ENCODE measurements around the gene CD2BP2. TPM values are rescaled to one million over a fixed set of nuclear protein-coding genes. Genes with fewer than 3 reads are reported as not detected.
A peak's percentile ranks its signal among the peaks of the same experiment; 100 is the strongest.

Gene CD2BP2
- total RNA-seq, 1 donor from 2014 or later, result 58.8 TPM

DNA sequence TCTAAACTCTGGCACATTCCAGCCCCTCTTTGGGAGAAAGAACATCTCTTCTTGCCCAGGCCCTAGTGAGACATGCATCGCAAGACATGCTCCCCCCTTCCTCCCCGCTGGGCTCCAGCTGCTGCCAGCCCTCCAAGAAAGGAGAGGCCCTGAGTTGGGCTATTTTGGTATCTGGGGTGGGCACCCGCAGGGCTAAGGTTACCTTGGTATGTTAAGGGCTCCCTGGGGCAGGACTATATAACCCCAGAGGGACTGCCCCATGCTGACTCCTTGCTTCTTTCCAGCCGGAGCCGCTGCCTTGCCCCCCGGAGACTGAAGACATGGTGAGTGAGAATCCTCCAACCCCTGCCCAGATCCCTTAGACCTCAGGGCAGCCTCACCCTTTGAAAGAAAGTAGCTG lies 19.4 kb upstream of the CD2BP2 start, which contains the start of gene MYL11:
Gene MYL11, plus strand, starts transcription at position 265 of the 400 bp plus-strand sequence. Its CDS starts 56 bp downstream, at position 321.
- Mint-ChIP-seq H3K4me1 (ENCODE audit: low read depth, unreplicated experiment) (peaks cover 12% of the 10 kb centered on the region), H3K36me3 (ENCODE audit: low read depth, unreplicated experiment) (no peaks in the 10 kb centered on the region)
- H3K4me2 ChIP-seq (ENCODE audit: low read length), result no peak within 1 kb of the TSS

DNA sequence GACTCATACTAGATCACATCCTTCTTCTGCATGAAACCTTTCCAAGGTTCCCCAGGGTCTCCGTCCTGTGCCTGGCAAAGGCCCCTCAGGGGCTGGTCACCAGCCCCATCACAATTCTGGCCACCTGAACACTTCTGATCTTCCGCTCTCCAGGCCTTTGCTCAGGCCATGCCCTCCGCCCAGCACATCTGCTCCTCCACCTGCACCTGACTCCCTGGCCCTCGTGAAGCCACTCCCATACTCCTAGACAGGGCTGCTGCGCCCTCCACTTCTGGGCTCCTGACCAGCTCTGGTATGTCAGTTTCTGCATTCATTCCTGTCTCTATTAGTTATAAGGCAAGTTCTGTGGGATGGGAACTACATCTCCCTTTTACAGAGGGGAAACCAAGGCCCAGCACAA lies 17.6 kb upstream of the CD2BP2 start:
- Histone ChIP-seq H3K4me1 (ENCODE audit: insufficient read depth, low read length) (peaks cover 22% of the 10 kb centered on the region), H4K20me1 (ENCODE audit: insufficient read depth, low read length) (peaks cover 19% of the 10 kb centered on the region), H3K27ac (ENCODE audit: low read depth, low read length) (no peak overlapping the region), H3K27me3 (ENCODE audit: insufficient read depth, low read length) (no peaks in the 10 kb centered on the region), H3K36me3 (ENCODE audit: insufficient read depth, low read length) (no peaks in the 10 kb centered on the region), H3K4me2 (ENCODE audit: low read length) (no peak overlapping the region), H3K4me3 (ENCODE audit: insufficient read depth, low read depth, low read length) (no peak overlapping the region), H2AFZ (ENCODE audit: low read depth, low read length) (no peak overlapping the region), H3K9me3 (ENCODE audit: insufficient read depth, low read depth, low read length) (no peaks in the 10 kb centered on the region), H3K79me2 (ENCODE audit: insufficient read depth, low read length) (peaks cover 23% of the 10 kb centered on the region), H3K9ac (ENCODE audit: low read length) (no peak overlapping the region)
- H3K9me3 Mint-ChIP-seq (ENCODE audit: unreplicated experiment), result no peaks in the 10 kb centered on the region
- peaks cover 1% of the 10 kb centered on the region for H3K36me3 Mint-ChIP-seq (ENCODE audit: low read depth, unreplicated experiment)
- H3K4me3 Mint-ChIP-seq (ENCODE audit: unreplicated experiment), result peak overlapping the region; percentile 55
- peaks cover 21% of the 10 kb centered on the region for H3K4me1 Mint-ChIP-seq (ENCODE audit: low read depth, unreplicated experiment)
- DNase-seq (ENCODE audit: low read depth), result no peak
- no peaks in the 10 kb centered on the region for H3K27me3 Mint-ChIP-seq (ENCODE audit: low read depth, unreplicated experiment)
- FAIRE-seq, result no peak
- TF ChIP-seq EZH2 (IDR thresholded peaks at IDR 0.05; ENCODE audit: insufficient read depth, low read length), result no peak
- TF ChIP-seq, protein P1, sequence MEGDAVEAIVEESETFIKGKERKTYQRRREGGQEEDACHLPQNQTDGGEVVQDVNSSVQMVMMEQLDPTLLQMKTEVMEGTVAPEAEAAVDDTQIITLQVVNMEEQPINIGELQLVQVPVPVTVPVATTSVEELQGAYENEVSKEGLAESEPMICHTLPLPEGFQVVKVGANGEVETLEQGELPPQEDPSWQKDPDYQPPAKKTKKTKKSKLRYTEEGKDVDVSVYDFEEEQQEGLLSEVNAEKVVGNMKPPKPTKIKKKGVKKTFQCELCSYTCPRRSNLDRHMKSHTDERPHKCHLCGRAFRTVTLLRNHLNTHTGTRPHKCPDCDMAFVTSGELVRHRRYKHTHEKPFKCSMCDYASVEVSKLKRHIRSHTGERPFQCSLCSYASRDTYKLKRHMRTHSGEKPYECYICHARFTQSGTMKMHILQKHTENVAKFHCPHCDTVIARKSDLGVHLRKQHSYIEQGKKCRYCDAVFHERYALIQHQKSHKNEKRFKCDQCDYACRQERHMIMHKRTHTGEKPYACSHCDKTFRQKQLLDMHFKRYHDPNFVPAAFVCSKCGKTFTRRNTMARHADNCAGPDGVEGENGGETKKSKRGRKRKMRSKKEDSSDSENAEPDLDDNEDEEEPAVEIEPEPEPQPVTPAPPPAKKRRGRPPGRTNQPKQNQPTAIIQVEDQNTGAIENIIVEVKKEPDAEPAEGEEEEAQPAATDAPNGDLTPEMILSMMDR (IDR thresholded peaks at IDR 0.05; ENCODE audit: insufficient read depth, low read depth, low read length), result no peak
- peak overlapping the region; percentile 9 for H3K27ac Mint-ChIP-seq (ENCODE audit: unreplicated experiment)

More for the DNA sequence above, 19.4 kb upstream of the CD2BP2 start, which contains the start of gene MYL11:
- Histone ChIP-seq H2AFZ (ENCODE audit: low read depth, low read length) (no peak within 1 kb of the TSS), H3K36me3 (ENCODE audit: insufficient read depth, low read length) (no peaks in the 10 kb centered on the region), H3K27ac (ENCODE audit: low read depth, low read length) (no peak within 1 kb of the TSS), H3K4me3 (ENCODE audit: insufficient read depth, low read depth, low read length) (no peak within 1 kb of the TSS), H3K9ac (ENCODE audit: low read length) (no peak within 1 kb of the TSS), H3K79me2 (ENCODE audit: insufficient read depth, low read length) (peaks cover 10% of the 10 kb centered on the region), H3K4me1 (ENCODE audit: insufficient read depth, low read length) (peaks cover 20% of the 10 kb centered on the region), H3K9me3 (ENCODE audit: insufficient read depth, low read depth, low read length) (no peaks in the 10 kb centered on the region), H3K27me3 (ENCODE audit: insufficient read depth, low read length) (no peaks in the 10 kb centered on the region), H4K20me1 (ENCODE audit: insufficient read depth, low read length) (peaks cover under 1% of the 10 kb centered on the region)
- Mint-ChIP-seq H3K9me3 (ENCODE audit: unreplicated experiment) (no peaks in the 10 kb centered on the region), H3K27me3 (ENCODE audit: low read depth, unreplicated experiment) (no peaks in the 10 kb centered on the region), H3K4me3 (ENCODE audit: unreplicated experiment) (no peak within 1 kb of the TSS), H3K27ac (ENCODE audit: unreplicated experiment) (peak within 1 kb of the TSS; percentile 58)
- DNase-seq (ENCODE audit: low read depth) (no peak), FAIRE-seq (no peak)
- TF ChIP-seq, protein P1 (IDR thresholded peaks at IDR 0.05; ENCODE audit: insufficient read depth, low read depth, low read length), result no peak
- TF ChIP-seq EZH2 (IDR thresholded peaks at IDR 0.05; ENCODE audit: insufficient read depth, low read length), result no peak

DNA sequence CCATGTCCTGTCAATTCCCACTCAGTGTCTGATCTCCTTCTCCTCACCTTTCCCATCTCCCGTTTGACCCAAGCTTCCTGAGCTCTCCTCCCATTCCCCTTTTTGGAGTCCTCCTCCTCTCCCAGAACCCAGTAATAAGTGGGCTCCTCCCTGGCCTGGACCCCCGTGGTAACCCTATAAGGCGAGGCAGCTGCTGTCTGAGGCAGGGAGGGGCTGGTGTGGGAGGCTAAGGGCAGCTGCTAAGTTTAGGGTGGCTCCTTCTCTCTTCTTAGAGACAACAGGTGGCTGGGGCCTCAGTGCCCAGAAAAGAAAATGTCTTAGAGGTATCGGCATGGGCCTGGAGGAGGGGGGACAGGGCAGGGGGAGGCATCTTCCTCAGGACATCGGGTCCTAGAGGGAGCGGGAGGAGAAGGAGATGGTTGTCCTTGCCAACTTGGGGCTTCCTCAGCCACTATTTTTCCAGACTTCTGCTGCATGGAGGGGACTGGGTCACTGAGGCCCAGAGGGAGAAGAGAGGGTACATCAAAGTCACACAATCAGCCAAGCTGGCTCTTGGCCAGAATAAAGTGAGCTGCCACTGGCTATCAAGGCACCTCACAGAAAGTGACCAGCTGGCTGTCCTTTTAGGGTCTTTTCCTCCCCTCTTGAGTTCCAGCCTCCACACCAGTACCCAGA lies 17.1 kb upstream of the CD2BP2 start:
- peak overlapping the region; percentile 94 for H3K27ac Mint-ChIP-seq (ENCODE audit: unreplicated experiment)
- H3K36me3 ChIP-seq (ENCODE audit: insufficient read depth, low read length), result peaks cover 3% of the 10 kb centered on the region
- FAIRE-seq, result no peak
- no peak overlapping the region for H3K4me3 ChIP-seq (ENCODE audit: insufficient read depth, low read depth, low read length)
- H3K4me3 Mint-ChIP-seq (ENCODE audit: unreplicated experiment), result peak overlapping the region; percentile 89
- no peaks in the 10 kb centered on the region for H3K9me3 ChIP-seq (ENCODE audit: insufficient read depth, low read depth, low read length)
- H3K27me3 ChIP-seq (ENCODE audit: insufficient read depth, low read length), result no peaks in the 10 kb centered on the region
- H3K4me2 ChIP-seq (ENCODE audit: low read length), result no peak overlapping the region
- peaks cover 28% of the 10 kb centered on the region for H3K79me2 ChIP-seq (ENCODE audit: insufficient read depth, low read length)
- H4K20me1 ChIP-seq (ENCODE audit: insufficient read depth, low read length), result peaks cover 24% of the 10 kb centered on the region
- peaks cover 22% of the 10 kb centered on the region for H3K4me1 ChIP-seq (ENCODE audit: insufficient read depth, low read length)
- H3K36me3 Mint-ChIP-seq (ENCODE audit: low read depth, unreplicated experiment), result peaks cover 2% of the 10 kb centered on the region
- no peak overlapping the region for H2AFZ ChIP-seq (ENCODE audit: low read depth, low read length)
- no peaks in the 10 kb centered on the region for H3K9me3 Mint-ChIP-seq (ENCODE audit: unreplicated experiment)
- H3K27ac ChIP-seq (ENCODE audit: low read depth, low read length), result no peak overlapping the region
- no peaks in the 10 kb centered on the region for H3K27me3 Mint-ChIP-seq (ENCODE audit: low read depth, unreplicated experiment)
- no peak overlapping the region for H3K9ac ChIP-seq (ENCODE audit: low read length)
- H3K4me1 Mint-ChIP-seq (ENCODE audit: low read depth, unreplicated experiment), result peaks cover 23% of the 10 kb centered on the region
- no peak for TF ChIP-seq EZH2 (IDR thresholded peaks at IDR 0.05; ENCODE audit: insufficient read depth, low read length)
- TF ChIP-seq, protein P1 (IDR thresholded peaks at IDR 0.05; ENCODE audit: insufficient read depth, low read depth, low read length), result no peak
- no peak for DNase-seq (ENCODE audit: low read depth)
